GM19372 (cell line): ENCODE results near the gene MNT.
A peak's percentile ranks its signal among the peaks of the same experiment; 100 is the strongest.

Experiments used
- ATAC-seq: cut with Tn5 transposase; IDR thresholded peaks from one replicate; pipeline ENCODE4 v1.9.1; 2021; ENCODE audit warnings: mild to moderate bottlenecking, low read depth, moderate library complexity; ENCODE audit not compliant: unreplicated experiment

Gene MNT

GRCh38 chr17:2416010-2416734, 15.3 kb upstream of the MNT start:
- ATAC-seq = no peak

GRCh38 chr17:2415081-2415480, 14.2 kb upstream of the MNT start:
- no peak for ATAC-seq

- ATAC-seq = no peak
Observed at GRCh38 chr17:2414446-2415064, 13.7 kb upstream of the MNT start.

DNA sequence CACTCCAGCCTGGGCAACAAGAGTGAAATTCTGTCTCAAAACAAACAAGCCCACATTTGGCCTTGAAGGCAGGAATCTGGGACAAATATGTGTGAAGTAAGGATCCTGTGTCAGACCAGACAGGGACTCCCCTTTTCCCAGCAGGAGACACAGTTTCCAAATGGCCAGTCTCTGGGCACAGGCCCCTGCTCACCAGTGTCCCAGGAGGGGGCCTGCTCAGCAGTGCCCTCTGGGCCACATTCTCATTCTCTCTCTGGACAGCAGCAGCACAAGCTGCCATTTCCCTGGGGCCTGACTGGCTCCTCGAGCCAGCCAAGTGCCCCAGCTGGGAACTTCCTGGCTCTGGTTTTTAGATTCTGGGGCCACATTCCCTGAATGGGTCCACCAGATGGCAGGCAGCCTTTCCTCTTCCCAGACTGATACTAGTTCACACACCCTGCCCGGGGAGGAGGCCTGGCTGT, 11.7 kb upstream of the MNT start:
- no peak for ATAC-seq

DNA sequence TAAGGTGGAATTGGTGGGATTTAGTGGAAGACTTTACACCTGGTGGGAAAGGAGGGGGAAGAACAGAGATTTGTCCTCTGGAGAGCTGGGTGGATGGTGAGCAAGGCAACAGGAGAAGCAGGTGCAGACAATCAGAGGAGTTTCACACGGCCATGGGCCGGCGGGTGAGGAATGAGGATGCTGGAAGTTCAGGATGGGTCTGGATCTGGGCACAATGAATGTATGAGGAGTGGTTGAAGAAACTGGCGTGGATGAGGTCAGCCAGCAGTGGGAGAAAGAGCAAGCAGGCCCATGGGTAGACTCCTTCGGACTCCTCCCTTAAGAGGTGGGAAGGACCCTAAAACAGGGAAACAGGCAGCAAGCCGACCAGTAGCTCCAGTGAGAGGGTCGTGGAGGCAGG, 10.1 kb upstream of the MNT start:
- ATAC-seq = no peak

- no peak for ATAC-seq
Observed at GRCh38 chr17:2406903-2407790, 6.3 kb upstream of the MNT start.

DNA sequence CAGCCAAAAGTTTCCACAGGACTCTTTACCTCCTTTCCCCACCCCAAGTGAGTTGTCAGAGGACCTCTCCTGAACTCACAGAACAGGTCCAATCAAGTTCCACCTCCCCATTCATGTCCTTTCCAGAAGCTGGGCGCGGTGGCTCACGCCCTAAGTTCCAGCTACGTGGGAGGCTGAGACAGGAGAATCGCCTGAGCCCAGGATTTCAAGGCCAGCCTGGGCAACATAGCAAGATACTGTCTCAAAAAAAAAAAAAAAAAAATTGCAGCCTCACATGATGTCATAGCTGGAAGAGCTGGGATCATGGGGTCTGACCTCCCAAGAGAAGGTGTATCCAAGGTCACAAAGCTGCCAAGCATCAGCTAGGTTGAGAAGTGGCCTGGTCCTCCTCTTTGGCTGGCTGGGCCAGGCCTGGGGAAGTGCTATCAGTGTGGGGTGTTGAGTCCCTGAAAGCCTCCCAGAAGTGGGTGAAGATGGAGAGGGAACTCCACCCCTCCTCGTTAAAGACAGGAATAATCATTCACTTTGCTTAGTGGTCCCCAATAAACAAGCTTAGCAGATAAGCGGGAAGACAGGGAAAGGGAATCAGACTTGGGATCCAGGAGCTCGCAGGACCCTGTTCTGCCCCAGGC, 5.5 kb upstream of the MNT start:
- ATAC-seq = no peak

DNA sequence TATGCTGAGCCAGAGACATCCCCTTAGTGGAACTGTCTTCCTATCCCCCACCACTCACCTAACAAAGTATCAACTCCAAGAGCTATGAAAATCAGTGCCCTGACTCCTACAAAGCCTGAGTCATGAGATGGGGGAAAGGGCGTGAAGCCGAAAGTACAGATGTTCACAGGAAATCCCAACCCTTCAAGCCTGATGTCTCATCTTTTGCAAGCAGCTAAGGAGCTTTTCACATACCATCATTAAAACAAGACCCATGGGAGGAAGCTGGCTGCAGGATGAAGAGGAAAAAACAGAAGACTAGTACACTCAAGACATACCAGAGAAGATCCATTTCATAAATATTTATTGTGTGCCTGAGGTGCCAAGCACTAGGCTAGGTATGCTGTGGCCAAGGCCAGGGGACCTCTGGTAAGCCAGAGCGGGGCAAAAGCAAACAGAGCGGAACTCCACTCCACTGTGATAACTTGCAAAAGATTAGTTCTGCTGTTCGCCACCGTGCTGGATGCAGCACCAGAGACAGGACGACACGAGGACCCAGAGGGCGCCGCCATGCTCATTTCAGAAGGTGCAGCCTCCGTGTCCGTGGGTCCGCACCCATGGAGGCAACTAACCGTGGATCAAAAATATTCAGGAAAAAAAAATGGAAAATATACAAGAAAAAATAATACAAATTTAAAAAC, 4.5 kb upstream of the MNT start:
- ATAC-seq = no peak

GRCh38 chr17:2403044-2403443, 2.2 kb upstream of the MNT start:
- no peak for ATAC-seq

- ATAC-seq = no peak
Observed at GRCh38 chr17:2402544-2402943, 1.7 kb upstream of the MNT start.

DNA sequence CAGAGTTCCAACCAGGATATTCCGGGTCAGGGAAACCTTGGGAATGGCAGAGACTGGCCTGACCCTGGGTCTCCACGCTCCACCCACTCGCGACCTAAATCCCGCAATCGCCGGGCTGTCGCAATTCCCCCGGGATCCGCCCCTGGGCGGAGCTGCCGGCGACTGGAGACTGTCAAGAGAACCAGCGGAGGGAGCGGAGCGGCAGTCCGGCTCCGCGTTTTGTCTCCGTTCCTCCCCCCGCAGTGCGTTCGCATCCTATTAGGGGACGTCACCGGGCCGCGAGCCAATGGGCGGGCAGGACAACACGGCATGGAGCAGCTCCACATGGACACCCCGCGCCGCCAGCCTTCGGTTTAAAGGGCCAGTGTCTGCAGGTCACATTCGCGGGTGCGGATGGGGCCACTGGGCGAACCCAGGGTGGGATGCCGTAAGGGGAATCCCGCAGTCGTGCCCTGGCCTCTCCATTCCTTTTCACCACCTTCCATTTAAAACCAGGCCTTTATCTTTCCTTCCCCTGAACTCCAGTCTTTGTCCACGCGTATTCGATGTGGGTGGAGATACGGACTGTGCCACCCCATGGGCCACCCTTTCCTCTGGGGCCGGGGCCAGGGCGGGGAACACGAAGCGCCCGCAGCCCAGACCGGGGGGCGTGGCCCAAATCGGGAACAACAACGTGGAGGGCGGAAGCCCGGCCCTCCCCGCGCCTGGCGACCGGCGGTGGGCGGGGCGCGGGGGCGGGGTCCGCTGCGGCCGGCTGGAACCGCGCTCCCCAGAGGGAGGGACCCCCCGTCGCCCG, 764 bp upstream of the MNT start:
- ATAC-seq = peak; percentile 52

- no peak for ATAC-seq
Observed at GRCh38 chr17:2400474-2400866, 390 bp downstream of the MNT start.

GRCh38 chr17:2399572-2400473, 1.0 kb downstream of the MNT start:
- ATAC-seq = peak; percentile 41

GRCh38 chr17:2398655-2399571, 1.9 kb downstream of the MNT start:
- no peak for ATAC-seq

DNA sequence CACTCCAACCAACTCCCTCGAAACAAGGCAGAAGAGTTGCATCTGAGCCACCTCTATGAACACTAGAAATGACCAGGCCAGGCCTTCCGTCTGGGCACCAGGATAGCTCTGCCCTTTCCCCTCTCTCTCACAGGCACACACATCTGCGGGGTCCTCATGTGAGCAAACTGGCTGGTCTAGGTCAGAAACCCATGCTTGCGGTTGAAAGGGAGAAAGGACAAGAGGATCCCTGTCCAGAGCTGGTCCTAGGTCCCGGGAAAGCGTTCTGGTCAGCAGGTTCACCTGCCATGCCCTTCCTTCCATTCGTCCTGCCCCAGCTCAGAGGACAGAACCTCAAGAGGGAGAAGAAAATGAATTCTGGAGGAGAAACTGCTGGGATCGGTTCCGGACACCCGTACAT, 2.7 kb downstream of the MNT start:
- ATAC-seq = no peak

GRCh38 chr17:2397247-2398171, 3.4 kb downstream of the MNT start:
- ATAC-seq = no peak
